HFFc6 (cell line): ENCODE results near the gene CRTC1. TPM values are rescaled to one million over a fixed set of nuclear protein-coding genes. Genes with fewer than 3 reads are reported as not detected.

Experiments
- DNase-seq: peaks from one replicate; pipeline ENCODE4 v3.0.0-alpha.2; 2018
- H3K27ac Mint-ChIP-seq: 2 replicates; pipeline ENCODE4 v1.8.0; 2020; ENCODE audit warnings: mild to moderate bottlenecking, mixed read lengths
- H3K27me3 Mint-ChIP-seq: 2 replicates; pipeline ENCODE4 v1.8.0; 2021; ENCODE audit warnings: mild to moderate bottlenecking, moderate library complexity, mixed read lengths; ENCODE audit not compliant: insufficient read depth
- H3K36me3 Mint-ChIP-seq: 2 replicates; pipeline ENCODE4 v1.8.0; 2021; ENCODE audit warnings: low read depth, mixed read lengths
- H3K4me1 Mint-ChIP-seq: 2 replicates; pipeline ENCODE4 v1.8.0; 2020; ENCODE audit warnings: low read depth, mixed read lengths
- H3K4me3 Mint-ChIP-seq: 2 replicates; pipeline ENCODE4 v1.8.0; 2020; ENCODE audit warnings: mild to moderate bottlenecking, moderate library complexity, mixed read lengths
- H3K9me3 Mint-ChIP-seq: 2 replicates; pipeline ENCODE4 v1.8.0; 2020; ENCODE audit warnings: mild to moderate bottlenecking, mixed read lengths
- CTCF ChIP-seq: fragments of 200-600 bp; sonication (generic); IDR thresholded peaks from 2 replicates; pipeline ENCODE4 v1.5.0; 2021; ENCODE audit warnings: antibody characterized with exemption, mild to moderate bottlenecking
- total RNA-seq, 6 experiments: library from RNA; stranded (reverse); fragmentation: NEBNext Ultra II Directional; extraction: Animal tissue kit (Norgen Biotek cat#: 25700); gene quantifications; 2 replicates in 1 of 6; 3 replicates in 5 of 6; pipeline ENCODE4 v1.2.3, GENCODE V29; 2021

Gene CRTC1
- total RNA-seq, 6 experiments from 2014 or later: 11.8 to 14.5 (median 13.4) TPM

GRCh38 chr19:18737337-18737953, 54.0 kb downstream of the CRTC1 start:
- Mint-ChIP-seq H3K4me3 (no peak overlapping the region), H3K4me1 (0 out of 2 replicates have a peak, but pooled peaks cover 5% of the 10 kb centered on the region), H3K27me3 (no peaks in the 10 kb centered on the region; the same call in 1 of the 2 replicates), H3K27ac (no peak overlapping the region), H3K36me3 (no peaks in the 10 kb centered on the region), H3K9me3 (no peaks in the 10 kb centered on the region)
- DNase-seq: no peak
- no peak for TF ChIP-seq CTCF

- no peak for DNase-seq
- no peaks in the 10 kb centered on the region for H3K9me3 Mint-ChIP-seq
- 0 out of 2 replicates have a peak, but pooled peaks cover 5% of the 10 kb centered on the region for H3K4me1 Mint-ChIP-seq
- H3K4me3 Mint-ChIP-seq: no peak overlapping the region
- H3K36me3 Mint-ChIP-seq: no peaks in the 10 kb centered on the region
- TF ChIP-seq CTCF: no peak
- no peak overlapping the region for H3K27ac Mint-ChIP-seq
- no peaks in the 10 kb centered on the region; the same call in 1 of the 2 replicates for H3K27me3 Mint-ChIP-seq
These were observed 54.5 kb downstream of the CRTC1 start for GRCh38 chr19:18737954-18738351.

DNA sequence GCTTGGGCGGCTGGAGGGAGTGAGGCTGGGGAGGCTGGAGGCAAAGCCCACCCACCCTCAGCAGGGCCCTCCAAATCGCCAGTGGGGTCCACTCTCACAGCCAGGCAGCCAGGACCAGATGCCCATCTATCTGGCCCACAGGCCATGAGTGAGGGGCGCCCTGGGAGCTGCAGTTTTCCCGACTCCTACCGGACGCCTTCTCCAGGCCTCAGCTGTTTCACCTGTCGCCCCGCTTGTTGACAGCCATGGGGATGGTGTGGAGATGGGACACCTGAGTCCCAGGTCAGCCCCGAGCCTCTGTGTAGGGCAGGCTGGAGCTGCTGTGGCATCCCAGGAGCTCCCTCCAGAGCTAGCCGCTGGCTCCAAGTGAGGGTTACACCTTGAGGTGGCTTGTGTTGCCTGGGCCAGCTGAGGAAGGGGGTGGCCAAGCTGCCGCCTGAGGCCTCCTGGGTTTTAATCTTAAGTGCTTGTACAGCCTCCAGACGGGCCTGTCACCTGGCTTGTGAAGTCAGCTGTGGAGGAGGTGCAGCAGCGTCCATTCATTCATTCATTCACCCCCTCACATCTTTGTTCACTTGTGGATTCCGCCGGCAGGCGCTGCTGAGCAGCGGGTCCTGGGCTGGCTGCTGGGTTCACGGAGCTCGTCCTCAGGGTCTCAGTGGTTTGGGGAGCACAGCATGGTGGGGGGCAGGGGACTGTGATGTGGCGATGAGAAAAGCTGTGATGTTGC, 55.6 kb downstream of the CRTC1 start:
- H3K4me1 Mint-ChIP-seq: no peaks in the 10 kb centered on the region
- no peaks in the 10 kb centered on the region; the same call in 1 of the 2 replicates for H3K27me3 Mint-ChIP-seq
- H3K9me3 Mint-ChIP-seq: no peaks in the 10 kb centered on the region
- TF ChIP-seq CTCF: no peak
- no peaks in the 10 kb centered on the region for H3K36me3 Mint-ChIP-seq
- no peak overlapping the region for H3K4me3 Mint-ChIP-seq
- DNase-seq: no peak
- H3K27ac Mint-ChIP-seq: no peak overlapping the region

- Mint-ChIP-seq H3K27ac (no peak overlapping the region), H3K36me3 (no peaks in the 10 kb centered on the region), H3K9me3 (no peaks in the 10 kb centered on the region), H3K4me1 (no peaks in the 10 kb centered on the region), H3K27me3 (no peaks in the 10 kb centered on the region; the same call in none of the 2 replicates), H3K4me3 (no peak overlapping the region)
- DNase-seq: no peak
- TF ChIP-seq CTCF: no peak
These were observed 57.9 kb downstream of the CRTC1 start for GRCh38 chr19:18741124-18742121.

GRCh38 chr19:18742324-18742723, 58.8 kb downstream of the CRTC1 start:
- TF ChIP-seq CTCF: no peak
- Mint-ChIP-seq H3K4me3 (no peak overlapping the region), H3K9me3 (no peaks in the 10 kb centered on the region), H3K4me1 (no peaks in the 10 kb centered on the region), H3K27me3 (no peaks in the 10 kb centered on the region; the same call in none of the 2 replicates), H3K27ac (no peak overlapping the region), H3K36me3 (no peaks in the 10 kb centered on the region)
- no peak for DNase-seq
